Measurements from ENCODE around the gene ORAI2. TPM values are rescaled to one million over a fixed set of nuclear protein-coding genes. Genes with fewer than 3 reads are reported as not detected.

ORAI2 gene
- polyA plus RNA-seq, 1 donor = 9.9 TPM

- Histone ChIP-seq H3K4me1 (ENCODE audit: control insufficient read depth, insufficient read depth, low read length) (no peaks in the 10 kb centered on the region), H3K27ac (ENCODE audit: low read length) (peak overlapping the region; percentile 46), H3K36me3 (ENCODE audit: control insufficient read depth, insufficient read depth, low read length) (peaks cover 38% of the 10 kb centered on the region), H3K27me3 (ENCODE audit: control insufficient read depth, insufficient read depth, low read length) (no peaks in the 10 kb centered on the region), H3K9me3 (ENCODE audit: control insufficient read depth, low read depth, low read length) (no peaks in the 10 kb centered on the region), H3K4me3 (ENCODE audit: low read length) (no peak overlapping the region)
- no CpG with 5 or more reads among the region's 16 CpGs for WGBS (ENCODE audit: insufficient coverage, low lambda C conversion rate)
- DNase-seq = no peak
Measured at GRCh38 chr7:102426268-102427018, 6.9 kb upstream of the ORAI2 start.

- Histone ChIP-seq H3K27ac (ENCODE audit: low read length) (no peak overlapping the region), H3K4me3 (ENCODE audit: low read length) (no peak overlapping the region), H3K36me3 (ENCODE audit: control insufficient read depth, insufficient read depth, low read length) (peaks cover 38% of the 10 kb centered on the region), H3K27me3 (ENCODE audit: control insufficient read depth, insufficient read depth, low read length) (no peaks in the 10 kb centered on the region), H3K4me1 (ENCODE audit: control insufficient read depth, insufficient read depth, low read length) (peaks cover 4% of the 10 kb centered on the region), H3K9me3 (ENCODE audit: control insufficient read depth, low read depth, low read length) (no peaks in the 10 kb centered on the region)
- no CpG with 5 or more reads among the region's 5 CpGs for WGBS (ENCODE audit: insufficient coverage, low lambda C conversion rate)
- no peak for DNase-seq
Measured at GRCh38 chr7:102427019-102427405, 6.4 kb upstream of the ORAI2 start.

DNA sequence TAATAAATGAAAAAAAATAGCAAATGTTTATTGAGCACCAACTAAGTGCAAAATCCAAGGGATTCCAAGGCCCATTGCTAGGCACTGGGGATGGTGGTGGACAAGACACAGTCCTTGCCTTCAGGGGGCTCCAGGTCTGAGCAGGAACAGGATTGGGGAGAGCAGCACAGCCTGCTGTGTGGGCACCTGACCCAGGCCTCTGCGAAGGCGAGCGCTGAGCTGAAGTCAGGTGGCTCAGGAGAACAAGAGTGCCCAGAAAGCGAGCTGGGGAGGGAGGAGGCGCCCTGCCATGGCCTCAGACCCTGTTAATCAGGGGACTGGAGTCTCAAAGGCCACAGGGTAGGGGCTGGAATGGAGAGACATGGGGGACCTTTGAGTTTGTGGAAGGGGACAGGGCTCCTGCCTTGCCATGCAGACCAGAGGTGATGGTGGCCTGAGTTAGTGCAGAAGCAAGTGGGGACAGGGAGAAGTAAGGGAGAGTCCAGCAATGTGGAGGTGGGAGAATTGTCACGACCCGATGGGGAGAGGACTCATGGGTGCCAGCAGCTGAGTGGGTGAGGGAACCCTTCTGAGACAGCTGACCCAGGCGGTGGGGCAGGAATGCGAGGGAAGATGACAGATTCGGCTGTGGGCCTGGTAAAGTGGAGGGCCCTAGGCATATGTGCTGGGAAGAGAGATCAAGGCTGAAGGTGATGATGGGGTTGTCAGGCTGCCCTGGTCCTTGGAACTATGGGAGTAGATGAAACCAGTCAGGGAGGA is 4.1 kb upstream of the ORAI2 start:
- no peaks in the 10 kb centered on the region for H3K27me3 ChIP-seq (ENCODE audit: control insufficient read depth, insufficient read depth, low read length)
- WGBS (ENCODE audit: insufficient coverage, low lambda C conversion rate) = no CpG with 5 or more reads among the region's 10 CpGs

DNA sequence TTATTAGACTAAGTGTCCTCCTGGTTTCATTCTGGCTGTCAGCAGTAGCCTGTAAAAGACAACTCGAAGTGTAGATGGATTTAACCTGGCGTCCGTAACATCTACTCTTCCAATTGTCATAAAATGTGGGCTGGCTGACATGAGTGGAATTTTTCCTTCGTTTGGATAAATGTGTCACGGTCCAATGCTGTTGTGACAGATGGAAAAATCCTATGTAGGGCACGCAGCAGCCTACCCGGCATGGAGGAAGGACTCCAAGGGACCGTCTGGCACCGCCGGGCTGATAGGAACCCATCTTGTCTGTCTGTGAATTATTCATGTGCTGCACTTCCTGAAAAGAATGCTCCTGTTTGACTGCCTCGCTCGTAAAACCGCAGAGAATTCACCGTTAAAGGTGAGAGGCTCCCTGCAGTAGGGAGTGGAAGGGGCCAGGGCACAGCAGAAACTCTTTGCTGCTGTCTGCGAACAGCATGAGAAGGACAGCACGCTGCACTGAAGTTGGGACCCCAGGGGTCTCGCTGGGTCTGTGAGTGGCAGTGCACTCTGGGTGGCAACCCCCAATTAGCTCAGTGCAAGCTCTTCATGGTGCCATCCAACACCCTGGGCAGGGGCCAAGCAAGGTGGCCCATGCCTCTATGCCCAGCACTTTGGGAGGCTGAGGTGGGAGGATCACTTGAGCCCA is 1.6 kb upstream of the ORAI2 start:
- WGBS (ENCODE audit: insufficient coverage, low lambda C conversion rate) = 40% methylated on average over 2 of the region's 17 CpGs
- Histone ChIP-seq H3K4me1 (ENCODE audit: control insufficient read depth, insufficient read depth, low read length) (peaks cover 15% of the 10 kb centered on the region), H3K36me3 (ENCODE audit: control insufficient read depth, insufficient read depth, low read length) (peaks cover 6% of the 10 kb centered on the region), H3K27ac (ENCODE audit: low read length) (peak overlapping the region; percentile 33), H3K9me3 (ENCODE audit: control insufficient read depth, low read depth, low read length) (no peaks in the 10 kb centered on the region), H3K4me3 (ENCODE audit: low read length) (peak overlapping the region; percentile 6), H3K27me3 (ENCODE audit: control insufficient read depth, insufficient read depth, low read length) (no peaks in the 10 kb centered on the region)
- peak in 1 of 2 donors; percentile 58 for DNase-seq

More for the DNA sequence above, 4.1 kb upstream of the ORAI2 start:
- H3K27ac ChIP-seq (ENCODE audit: low read length) = no peak overlapping the region
- no peak overlapping the region for H3K4me3 ChIP-seq (ENCODE audit: low read length)
- H3K36me3 ChIP-seq (ENCODE audit: control insufficient read depth, insufficient read depth, low read length) = peaks cover 30% of the 10 kb centered on the region
- H3K4me1 ChIP-seq (ENCODE audit: control insufficient read depth, insufficient read depth, low read length) = peaks cover 13% of the 10 kb centered on the region
- no peaks in the 10 kb centered on the region for H3K9me3 ChIP-seq (ENCODE audit: control insufficient read depth, low read depth, low read length)
- DNase-seq = no peak

- no peak overlapping the region for H3K27ac ChIP-seq (ENCODE audit: low read length)
- no CpG with 5 or more reads among the region's 27 CpGs for WGBS (ENCODE audit: insufficient coverage, low lambda C conversion rate)
- H3K9me3 ChIP-seq (ENCODE audit: control insufficient read depth, low read depth, low read length) = no peaks in the 10 kb centered on the region
- peak in 1 of 2 donors; percentile 25 for DNase-seq
- no peaks in the 10 kb centered on the region for H3K36me3 ChIP-seq (ENCODE audit: control insufficient read depth, insufficient read depth, low read length)
- peak overlapping the region; percentile 68 for H3K4me3 ChIP-seq (ENCODE audit: low read length)
- H3K4me1 ChIP-seq (ENCODE audit: control insufficient read depth, insufficient read depth, low read length) = peaks cover 15% of the 10 kb centered on the region
- no peaks in the 10 kb centered on the region for H3K27me3 ChIP-seq (ENCODE audit: control insufficient read depth, insufficient read depth, low read length)
Measured at GRCh38 chr7:102432442-102433218, 745 bp upstream of the ORAI2 start.

DNA sequence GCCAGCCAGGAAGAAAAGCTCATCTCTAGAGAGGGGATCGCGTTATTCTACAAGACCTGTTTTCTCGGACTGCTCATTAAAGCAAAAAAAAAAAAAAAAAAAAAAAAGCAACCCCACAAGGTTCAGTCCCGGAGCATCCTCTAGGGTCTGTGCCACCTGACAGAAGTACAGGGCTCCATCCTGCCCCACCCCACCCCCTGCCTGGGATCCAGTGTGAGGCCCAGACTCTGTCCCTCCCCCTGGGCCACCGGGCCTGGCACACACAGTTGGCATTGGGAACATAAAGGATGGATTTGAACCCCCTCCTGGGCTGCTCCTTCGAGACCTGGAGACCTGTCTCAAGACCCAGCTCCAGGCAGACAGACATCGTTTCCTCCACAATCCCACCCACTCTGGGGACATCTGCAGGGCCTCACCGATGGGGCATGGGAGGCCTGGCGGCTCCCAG is 688 bp downstream of the ORAI2 start:
- Histone ChIP-seq H3K27ac (ENCODE audit: low read length) (no peak overlapping the region), H3K27me3 (ENCODE audit: control insufficient read depth, insufficient read depth, low read length) (no peaks in the 10 kb centered on the region), H3K4me3 (ENCODE audit: low read length) (peak overlapping the region; percentile 76), H3K9me3 (ENCODE audit: control insufficient read depth, low read depth, low read length) (no peaks in the 10 kb centered on the region), H3K4me1 (ENCODE audit: control insufficient read depth, insufficient read depth, low read length) (peaks cover 15% of the 10 kb centered on the region), H3K36me3 (ENCODE audit: control insufficient read depth, insufficient read depth, low read length) (peaks cover under 1% of the 10 kb centered on the region)
- no CpG with 5 or more reads among the region's 9 CpGs for WGBS (ENCODE audit: insufficient coverage, low lambda C conversion rate)
- no peak for DNase-seq

DNA sequence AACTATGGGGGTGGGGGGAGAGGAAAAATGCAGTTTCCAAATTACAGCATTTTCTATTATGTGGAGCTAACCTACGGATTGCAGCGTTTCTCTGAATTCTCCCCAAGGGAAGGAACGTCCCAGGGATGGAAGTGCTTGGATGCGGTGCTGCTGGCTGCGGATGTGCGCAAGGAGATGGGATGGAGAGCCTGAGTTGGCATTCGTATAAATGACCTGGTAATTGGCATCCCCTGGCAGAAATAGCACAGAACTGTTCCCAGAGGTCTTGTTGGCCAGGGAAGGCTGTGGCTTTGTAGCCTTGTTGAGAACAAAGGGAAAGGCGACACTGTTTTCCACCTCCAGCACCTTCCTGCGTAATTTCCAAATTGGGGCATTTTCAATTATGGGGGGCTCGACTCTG is 2.7 kb downstream of the ORAI2 start:
- Histone ChIP-seq H3K4me3 (ENCODE audit: low read length) (no peak overlapping the region), H3K9me3 (ENCODE audit: control insufficient read depth, low read depth, low read length) (no peaks in the 10 kb centered on the region), H3K36me3 (ENCODE audit: control insufficient read depth, insufficient read depth, low read length) (peaks cover 7% of the 10 kb centered on the region), H3K4me1 (ENCODE audit: control insufficient read depth, insufficient read depth, low read length) (peaks cover 15% of the 10 kb centered on the region), H3K27ac (ENCODE audit: low read length) (no peak overlapping the region), H3K27me3 (ENCODE audit: control insufficient read depth, insufficient read depth, low read length) (no peaks in the 10 kb centered on the region)
- no peak for DNase-seq
- 100% methylated on average over 1 of the region's 10 CpGs for WGBS (ENCODE audit: insufficient coverage, low lambda C conversion rate)

- Histone ChIP-seq H3K4me1 (ENCODE audit: control insufficient read depth, insufficient read depth, low read length) (no peaks in the 10 kb centered on the region), H3K27me3 (ENCODE audit: control insufficient read depth, insufficient read depth, low read length) (no peaks in the 10 kb centered on the region), H3K36me3 (ENCODE audit: control insufficient read depth, insufficient read depth, low read length) (peaks cover 7% of the 10 kb centered on the region), H3K4me3 (ENCODE audit: low read length) (no peak overlapping the region), H3K9me3 (ENCODE audit: control insufficient read depth, low read depth, low read length) (no peaks in the 10 kb centered on the region), H3K27ac (ENCODE audit: low read length) (no peak overlapping the region)
- no peak for DNase-seq
- 80% methylated on average over 1 of the region's 17 CpGs for WGBS (ENCODE audit: insufficient coverage, low lambda C conversion rate)
Measured at GRCh38 chr7:102439963-102440795, 6.8 kb downstream of the ORAI2 start.

- peaks cover 11% of the 10 kb centered on the region for H3K36me3 ChIP-seq (ENCODE audit: control insufficient read depth, insufficient read depth, low read length)
- H3K4me3 ChIP-seq (ENCODE audit: low read length) = no peak overlapping the region
- H3K9me3 ChIP-seq (ENCODE audit: control insufficient read depth, low read depth, low read length) = no peaks in the 10 kb centered on the region
- no peaks in the 10 kb centered on the region for H3K4me1 ChIP-seq (ENCODE audit: control insufficient read depth, insufficient read depth, low read length)
- no peak for DNase-seq
- H3K27me3 ChIP-seq (ENCODE audit: control insufficient read depth, insufficient read depth, low read length) = no peaks in the 10 kb centered on the region
- no peak overlapping the region for H3K27ac ChIP-seq (ENCODE audit: low read length)
- 98% methylated on average over 7 of the region's 17 CpGs for WGBS (ENCODE audit: insufficient coverage, low lambda C conversion rate)
Measured at GRCh38 chr7:102444961-102445673, 11.7 kb downstream of the ORAI2 start.
